ENCODE data around the gene HS3ST3B1.
A peak's percentile ranks its signal among the peaks of the same experiment; 100 is the strongest.

The HS3ST3B1 gene

DNA sequence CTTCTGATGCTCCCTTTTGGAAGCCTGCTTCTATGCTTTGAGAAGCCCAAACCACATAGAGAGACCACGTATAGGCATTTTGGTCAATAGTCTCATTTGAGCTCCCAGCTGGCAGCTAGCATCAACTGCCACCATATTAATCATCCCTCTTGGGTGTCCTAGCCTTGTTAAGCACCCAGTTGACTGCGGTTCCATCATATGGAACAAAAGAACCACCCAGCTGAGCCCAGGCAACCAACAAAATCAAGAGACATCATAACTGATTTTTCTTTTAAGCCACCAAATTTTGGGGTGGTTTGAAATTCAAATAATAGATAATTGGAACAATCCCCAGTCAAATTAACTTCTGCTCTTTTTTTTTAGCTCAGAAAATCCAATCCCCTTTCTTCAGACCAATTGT lies 53.9 kb downstream of the HS3ST3B1 start:
- no peak for DNase-seq

DNA sequence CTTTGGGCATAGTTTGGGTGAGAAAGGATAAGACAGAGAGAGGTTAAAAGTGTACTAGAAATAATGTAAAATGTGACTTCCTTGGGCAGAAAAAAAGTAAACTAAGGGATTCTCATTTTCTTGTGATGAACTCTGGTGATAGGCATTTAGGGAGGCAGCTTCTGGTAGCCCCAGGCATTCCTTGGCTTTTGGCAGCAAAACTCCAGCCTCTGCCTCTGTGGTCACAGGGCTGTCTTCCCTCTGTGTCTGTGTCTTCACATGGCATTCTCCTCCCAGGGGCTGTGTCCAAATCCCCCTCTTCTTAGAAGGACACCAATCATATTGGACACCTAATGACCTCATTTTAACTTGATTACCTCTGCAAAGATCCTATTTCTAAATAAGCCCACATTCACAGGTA lies 54.7 kb downstream of the HS3ST3B1 start:
- no peak for DNase-seq

DNA sequence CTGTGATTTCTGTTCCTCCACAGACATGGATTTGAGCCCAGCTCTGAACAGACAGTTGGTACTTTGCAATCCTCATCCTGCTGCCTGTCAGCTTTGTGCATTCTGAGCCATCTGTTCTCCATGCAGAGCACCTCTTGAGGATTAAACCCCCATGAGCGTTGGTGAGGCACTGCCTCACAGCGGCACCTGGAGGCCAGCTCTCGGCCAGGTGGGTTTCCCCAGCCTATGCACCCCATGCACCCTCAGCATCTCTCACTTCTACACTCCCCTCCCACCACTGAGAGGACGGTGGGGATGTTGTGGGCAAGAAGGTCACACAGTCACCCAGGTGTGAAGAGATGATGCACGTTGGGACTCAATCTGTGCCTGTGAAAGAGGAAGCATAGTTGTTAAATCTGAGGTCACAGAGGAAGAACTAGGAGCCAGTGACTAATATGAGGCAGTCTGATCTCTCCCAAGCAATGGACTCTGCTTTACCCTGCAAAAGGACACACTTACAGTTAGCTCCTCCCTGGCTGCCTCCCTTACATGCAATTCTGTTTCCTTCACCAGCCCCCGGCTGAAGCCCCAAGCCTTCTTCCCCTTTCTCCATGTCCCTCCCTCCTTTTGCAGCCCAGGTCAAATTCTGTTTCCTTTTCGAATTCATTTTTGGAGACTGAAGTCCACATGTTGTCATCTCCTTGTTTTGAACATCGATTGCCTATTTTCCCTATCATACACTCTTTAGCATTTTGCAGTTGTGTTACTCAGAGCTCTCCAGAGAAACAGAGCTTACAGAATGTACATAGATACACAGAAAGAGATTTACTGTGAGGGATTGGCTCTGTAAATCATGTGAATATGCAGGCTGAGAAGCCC lies 58.5 kb downstream of the HS3ST3B1 start:
- peak in 1 of 51 donors; percentile 4 for DNase-seq

DNA sequence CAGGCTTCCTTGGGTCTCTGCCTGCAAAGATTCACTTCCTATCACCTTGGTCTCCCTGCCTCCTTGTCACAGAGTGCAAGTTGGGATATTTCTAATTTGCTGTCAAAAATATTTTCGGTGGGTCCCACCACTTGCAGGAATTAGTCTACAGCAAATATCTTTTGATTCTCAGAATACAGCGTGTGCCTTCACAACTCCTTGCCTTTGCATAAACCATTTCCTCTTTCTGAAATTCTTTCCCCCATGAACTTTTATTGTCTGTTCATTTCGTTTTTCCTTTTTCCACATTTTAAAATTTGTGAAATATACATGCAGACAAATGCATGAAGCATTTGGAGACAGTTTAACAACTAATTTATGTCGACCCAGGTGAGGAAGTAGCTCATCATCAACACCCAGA lies 60.0 kb downstream of the HS3ST3B1 start:
- no peak for DNase-seq

DNA sequence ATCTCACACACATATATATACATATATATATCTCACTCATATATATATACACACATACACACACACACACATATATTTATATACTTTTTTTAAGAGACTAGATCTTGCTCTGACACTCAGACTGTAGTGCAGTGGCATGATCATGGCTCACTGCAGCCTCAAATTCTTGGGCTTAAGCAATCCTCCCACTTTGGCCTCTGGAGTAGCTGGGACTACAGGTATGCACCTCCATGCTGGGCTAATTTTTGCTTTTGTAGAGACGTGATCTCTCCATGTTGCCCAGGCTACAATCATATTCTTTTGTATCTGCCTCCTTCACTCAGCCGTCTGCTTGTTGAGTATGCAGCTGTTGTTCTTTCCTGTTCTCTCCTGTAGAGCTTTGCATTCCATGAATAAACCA lies 60.6 kb downstream of the HS3ST3B1 start:
- no peak for DNase-seq

DNA sequence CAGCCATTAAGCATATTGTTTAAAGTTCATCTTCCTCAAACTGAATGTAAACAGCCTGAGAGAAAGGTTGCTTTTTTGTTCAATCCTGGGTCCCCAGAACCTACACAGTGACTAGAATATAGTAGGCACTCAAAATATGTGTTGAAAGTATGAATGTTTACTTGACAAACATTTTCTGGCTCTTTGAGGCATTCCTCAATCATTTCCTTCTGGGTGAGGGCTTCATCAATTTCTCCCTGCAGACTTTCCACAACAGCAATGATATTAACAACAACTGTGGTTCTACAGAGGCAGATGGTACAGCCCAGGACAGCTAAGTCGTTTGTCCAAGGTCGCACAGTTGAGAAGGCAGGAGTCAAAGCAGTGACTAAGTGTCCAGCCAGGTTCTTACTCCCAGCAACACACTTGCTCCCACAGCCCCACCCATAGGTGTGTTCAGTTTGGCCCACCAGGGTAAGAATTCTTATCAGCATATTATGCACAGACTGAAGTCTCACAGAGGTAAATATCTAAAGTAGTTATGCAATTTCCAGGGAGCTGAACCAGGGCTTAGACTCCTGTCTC lies 61.1 kb downstream of the HS3ST3B1 start:
- DNase-seq, result no peak

DNA sequence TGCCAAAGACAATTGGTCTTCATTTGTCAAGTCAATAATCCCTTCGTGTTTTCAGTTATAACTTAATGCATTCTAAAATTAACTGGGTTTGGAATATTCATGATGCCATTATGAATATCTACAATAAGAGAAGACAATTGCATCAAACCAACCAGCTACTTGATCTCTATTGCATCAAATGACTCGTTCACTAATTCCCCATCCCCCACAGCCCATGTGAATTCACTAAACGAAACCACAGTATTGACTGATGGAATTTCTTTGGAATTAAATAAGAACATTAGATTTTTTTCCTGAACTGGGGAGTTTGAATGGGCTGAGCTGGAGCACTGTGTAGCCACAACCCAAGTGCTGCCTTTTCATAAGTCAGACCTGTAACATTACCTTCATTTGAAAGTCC lies 65.3 kb downstream of the HS3ST3B1 start:
- no peak for DNase-seq

DNA sequence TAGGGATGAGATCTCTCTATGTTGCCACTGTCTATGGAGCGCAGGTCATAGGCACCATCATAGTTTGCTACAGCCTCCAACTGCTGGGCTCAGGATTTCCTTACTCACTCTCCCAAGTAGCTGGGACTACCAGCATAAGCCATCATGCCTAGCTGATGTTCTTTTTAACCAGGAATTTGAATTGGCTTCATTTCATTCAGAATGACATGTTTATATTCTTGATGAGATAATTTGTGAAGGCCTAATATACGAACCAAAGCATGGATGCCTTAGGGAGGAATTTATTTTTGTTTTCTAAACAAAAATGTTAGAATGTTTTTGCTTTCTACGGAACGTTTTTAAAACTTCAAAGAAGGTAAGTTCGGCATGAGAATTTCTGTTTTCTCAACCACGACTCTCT lies 71.6 kb downstream of the HS3ST3B1 start:
- DNase-seq, result no peak

DNA sequence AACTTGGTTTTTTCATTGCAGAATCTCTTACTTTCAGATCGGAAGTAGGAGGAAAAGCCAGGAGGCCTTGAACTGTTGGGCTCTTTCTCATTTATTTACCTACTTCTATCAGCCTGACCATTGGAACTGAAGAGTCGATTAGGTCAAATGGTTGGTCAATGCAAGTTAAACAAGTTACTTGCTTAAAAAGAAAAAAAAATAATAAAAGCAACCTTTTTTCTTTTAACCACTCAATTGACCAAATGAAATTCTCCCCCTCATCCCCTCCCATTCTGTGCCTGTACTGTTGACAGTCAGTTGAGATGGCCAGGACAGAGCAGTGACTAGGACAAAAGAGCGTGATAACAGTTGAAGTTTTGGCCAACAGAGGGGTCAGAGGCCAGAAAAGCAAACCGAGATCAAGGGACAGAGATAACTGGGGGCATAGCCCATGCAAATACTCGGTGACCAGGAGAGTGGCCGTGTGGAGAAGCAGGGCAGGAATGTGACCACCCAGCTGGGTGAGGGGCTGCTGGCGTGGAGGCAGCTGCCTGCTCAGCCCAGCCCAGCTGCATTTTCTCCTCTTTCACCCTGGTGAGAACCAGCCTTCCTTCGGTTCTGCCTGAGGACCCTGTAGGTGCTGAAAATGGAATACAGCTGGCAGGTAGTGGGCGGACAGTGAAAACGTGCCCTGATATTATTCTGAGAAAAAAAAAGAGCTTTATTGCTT lies 72.2 kb downstream of the HS3ST3B1 start:
- DNase-seq, result no peak

DNA sequence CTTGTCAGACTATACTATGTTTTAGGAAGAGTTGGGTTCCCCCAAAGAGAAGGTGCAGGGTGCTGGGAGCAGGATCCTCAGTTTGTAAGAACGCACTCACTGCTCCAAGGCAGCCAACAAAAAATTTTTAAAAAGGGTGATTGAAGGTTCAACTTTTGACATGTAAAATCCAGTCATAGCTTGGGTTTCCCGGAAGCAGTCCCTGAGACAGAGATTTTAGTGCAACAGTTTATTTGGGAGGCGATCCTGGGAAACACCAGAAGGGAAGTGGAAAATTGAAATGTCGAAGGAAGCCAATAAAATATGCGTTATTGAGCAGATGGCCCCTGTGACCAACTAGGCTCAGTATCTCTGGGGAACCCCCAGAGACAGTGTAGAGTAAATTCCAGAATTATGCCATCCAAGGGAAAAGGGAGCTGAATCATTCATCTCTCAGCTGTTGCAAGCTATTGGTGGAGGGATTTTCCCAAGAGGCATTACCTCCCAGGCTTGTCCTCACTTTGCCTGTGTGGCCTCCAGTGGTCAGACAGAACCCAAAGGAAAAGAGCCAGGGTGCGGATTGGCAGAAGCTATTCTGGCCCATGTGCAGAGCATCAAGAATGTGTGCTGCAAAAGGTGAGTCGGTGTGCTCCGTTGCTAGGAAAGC lies 72.9 kb downstream of the HS3ST3B1 start:
- DNase-seq, result no peak

DNA sequence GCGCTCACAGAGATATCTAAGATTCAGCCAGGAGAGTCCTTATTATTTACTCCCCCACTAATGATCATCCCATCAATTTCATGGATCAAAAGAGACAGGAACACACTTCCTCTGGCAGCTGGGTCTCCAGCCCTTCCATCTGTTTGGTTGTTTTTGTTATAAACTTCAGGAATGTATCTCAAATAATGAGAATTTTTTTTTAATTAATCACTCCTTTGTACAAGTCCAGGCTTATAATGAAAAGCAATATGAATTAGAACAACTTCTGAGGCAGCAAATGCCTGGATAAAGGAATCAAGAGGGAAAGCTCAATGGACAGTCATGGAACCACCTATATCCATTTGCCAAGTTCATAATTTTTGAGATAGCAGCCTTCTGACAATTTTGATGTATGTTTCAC lies 73.4 kb downstream of the HS3ST3B1 start:
- DNase-seq, result no peak

DNA sequence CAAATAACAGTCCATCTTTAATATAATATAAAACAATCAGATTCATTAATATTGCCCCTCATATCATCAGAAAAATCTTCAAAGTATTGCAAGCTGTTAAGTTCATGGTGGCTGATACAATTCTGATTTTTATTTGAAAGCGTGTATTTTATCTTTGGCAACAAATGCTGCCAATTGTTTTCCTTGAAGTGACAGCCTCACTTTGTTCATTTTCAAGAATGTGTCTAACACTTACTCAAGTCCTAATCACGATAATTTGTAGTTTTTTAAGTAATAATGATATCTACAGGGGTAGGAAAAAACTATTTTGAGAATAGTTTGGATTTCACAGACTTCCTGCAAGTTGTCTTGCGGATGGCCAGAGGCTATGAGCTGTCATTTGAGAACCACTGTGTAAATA lies 75.8 kb downstream of the HS3ST3B1 start:
- DNase-seq, result no peak

DNA sequence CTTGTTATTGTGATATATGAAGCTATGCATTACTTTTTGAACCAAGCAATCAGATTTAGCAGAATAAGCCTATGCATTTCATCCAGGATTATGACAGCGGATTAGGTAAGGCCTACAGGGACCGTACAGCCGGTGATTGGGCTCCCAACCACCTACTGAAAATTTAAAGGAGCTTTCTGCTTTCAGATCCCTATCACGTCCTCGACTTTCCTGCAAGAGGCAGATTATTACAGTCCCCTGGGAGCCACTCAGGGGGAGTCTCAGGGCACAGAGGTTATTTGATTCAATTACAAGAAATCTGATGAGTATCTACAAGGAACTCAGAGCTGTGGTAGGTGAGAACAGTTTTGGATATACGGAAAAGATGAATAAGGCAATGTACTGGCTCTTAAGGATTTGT lies 80.7 kb downstream of the HS3ST3B1 start:
- no peak for DNase-seq

DNA sequence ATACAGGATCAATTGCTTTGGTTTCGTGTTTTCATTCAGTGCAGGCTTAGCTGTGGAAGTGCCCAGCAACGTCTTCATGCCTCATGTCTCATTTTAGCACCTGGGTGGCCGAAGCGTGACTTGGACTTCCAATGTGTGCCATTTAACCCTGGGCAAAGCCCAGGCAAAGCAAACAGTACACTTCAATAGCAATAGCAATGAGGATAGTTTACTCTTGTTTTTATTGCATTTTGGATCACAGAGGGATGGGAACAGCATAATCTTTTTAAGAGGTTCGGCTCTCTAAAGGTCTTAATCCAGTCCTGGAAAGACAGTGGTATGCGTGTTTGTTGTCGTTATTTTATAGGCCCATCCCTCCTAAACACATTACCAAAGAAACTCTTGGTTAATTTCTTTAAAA lies 86.2 kb downstream of the HS3ST3B1 start:
- DNase-seq, result no peak

DNA sequence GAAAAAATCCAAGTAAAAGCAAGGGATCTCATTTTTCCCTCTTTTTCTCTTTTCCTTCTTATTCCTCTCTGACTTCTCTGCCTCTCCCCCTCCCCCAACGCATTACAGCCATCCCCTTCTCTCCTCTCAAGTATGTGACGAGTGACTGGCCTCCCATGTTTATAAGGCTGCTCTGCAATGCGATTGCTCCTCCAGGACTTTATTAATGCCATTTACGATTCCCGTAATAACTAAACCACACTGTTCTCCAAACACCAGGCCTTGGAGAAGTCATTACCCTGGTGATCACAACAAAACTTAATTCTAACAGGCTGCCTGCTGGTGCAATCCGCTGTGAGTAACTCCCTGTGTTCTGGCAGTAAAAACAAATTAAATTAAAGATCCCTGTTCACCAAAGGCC lies 88.8 kb downstream of the HS3ST3B1 start:
- no peak for DNase-seq

DNA sequence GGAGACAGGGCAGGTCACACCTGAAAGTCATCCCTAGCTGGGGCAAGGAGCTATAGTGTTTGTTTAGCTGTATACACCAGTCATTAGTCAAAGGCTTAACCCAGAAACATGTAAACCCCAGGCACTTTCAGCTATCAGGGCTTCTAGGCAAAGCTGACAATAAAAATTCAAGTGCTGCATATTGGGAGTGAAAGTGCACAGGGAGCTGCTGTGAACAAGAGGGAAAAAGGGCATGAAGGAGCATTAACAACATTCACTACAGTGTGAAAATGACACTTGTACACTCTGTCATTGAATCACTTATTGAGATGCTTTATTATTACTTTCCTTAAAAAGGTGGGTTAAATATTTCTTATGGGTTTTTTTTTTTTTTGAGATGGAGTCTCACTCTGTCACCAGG lies 92.8 kb downstream of the HS3ST3B1 start:
- no peak for DNase-seq

DNA sequence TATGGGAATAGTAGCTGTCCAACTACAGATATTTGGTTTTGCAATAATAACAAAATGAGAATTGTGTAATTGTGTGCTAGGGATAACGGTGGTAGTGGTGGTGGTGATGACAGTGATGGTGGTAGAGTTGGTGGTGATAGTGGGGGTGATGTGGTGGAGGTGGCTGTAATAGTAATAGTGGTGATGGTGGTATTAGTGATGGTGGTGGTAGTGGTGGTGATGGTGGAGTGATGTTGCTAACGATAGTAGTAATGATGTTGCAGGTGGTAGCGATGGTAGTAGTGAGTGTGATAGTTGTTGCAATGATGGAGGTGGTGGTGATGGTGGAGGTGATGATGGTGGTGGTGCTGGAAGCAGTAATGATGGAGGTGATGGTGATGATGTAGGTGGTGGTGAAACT lies 94.4 kb downstream of the HS3ST3B1 start:
- DNase-seq, result no peak

DNA sequence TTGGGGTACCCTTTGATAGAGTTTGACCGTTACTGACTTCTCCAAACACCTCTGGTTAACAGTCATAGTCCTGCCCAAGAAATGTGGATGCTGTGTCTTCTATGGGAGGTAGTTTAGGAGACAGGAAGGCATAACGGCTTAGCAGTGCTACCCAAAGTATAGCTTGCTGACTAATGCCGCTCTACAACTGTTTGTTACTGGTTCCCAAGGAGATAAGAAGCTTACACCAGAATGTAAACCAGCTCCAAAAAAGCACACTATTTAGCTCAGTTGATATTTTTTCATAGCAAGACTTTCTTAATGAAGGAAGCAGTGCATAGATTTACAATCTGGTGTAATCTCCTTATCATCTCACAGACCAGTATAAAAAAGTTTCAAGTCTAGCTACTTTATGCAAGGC lies 95.7 kb downstream of the HS3ST3B1 start:
- no peak for DNase-seq

DNA sequence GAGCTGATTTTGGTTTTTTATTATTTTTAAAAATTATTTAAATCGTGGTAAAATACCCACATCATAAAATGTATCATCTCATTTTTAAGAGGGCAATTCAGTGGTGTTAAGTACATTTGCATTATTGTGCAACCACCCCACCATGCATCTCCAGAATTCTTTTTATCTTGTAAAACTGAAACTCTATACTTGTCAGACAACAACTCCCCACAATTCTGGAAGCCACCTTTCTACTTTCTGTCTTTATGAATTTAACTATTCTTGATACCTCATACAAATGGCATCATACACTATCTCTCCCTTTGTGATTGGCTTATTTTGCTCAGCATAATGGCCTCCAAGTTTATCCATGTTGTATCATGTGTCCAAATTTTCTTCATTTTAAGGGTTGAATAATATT lies 97.9 kb downstream of the HS3ST3B1 start:
- DNase-seq, result no peak

Measured in hypothalamus (tissue), 51 donors.